Gastroesophageal sphincter (tissue), 4 donors: ENCODE measurements around the gene IGFL2. TPM values are rescaled to one million over a fixed set of nuclear protein-coding genes. Genes with fewer than 3 reads are reported as not detected.
"Not testable (repeated sequence)": the region's sequence is repeated elsewhere in the genome, so short reads cannot be mapped to it uniquely, and the experiment has no call there.

Experiments used
- ATAC-seq: fragments of 150-250 bp; one replicate; pipeline ENCODE4 v1.9.1; 2016; ENCODE audit warnings: mild to moderate bottlenecking, moderate library complexity
- H3K27ac ChIP-seq, 4 donors: fragments of 200-600 bp; sonication (generic) in 3 of 4; 1 replicate in 3 of 4; 2 replicates in 1 of 4; pipeline ENCODE4 v1.5.1; 2016 to 2019
- H3K27me3 ChIP-seq: fragments of 200-600 bp; sonication (generic); one replicate; pipeline ENCODE4 v1.5.1; 2019
- H3K36me3 ChIP-seq, 2 donors: fragments of 200-600 bp; sonication (generic); one replicate each; pipeline ENCODE4 v1.5.1; 2019; ENCODE audit warnings: control low read depth in 1 of 2
- H3K4me1 ChIP-seq, 3 donors: fragments of 200-600 bp; sonication (generic); 1 replicate in 2 of 3; 2 replicates in 1 of 3; pipeline ENCODE4 v1.5.1; 2016 to 2019; ENCODE audit warnings: control low read depth in 2 of 3
- H3K4me3 ChIP-seq, 2 donors: fragments of 200-600 bp; sonication (generic); one replicate each; pipeline ENCODE4 v1.5.1; 2019; ENCODE audit warnings: mild to moderate bottlenecking in 1 of 2, moderate library complexity in 1 of 2
- H3K9me3 ChIP-seq, 3 donors: fragments of 200-600 bp; sonication (generic); one replicate each; pipeline ENCODE4 v1.5.1; 2017 to 2019; ENCODE audit warnings: control low read depth in 2 of 3
- CTCF ChIP-seq, 4 experiments: fragments of 200-600 bp in 2 of 4; fragments of 450-650 bp in 2 of 4; sonication (generic) in 1 of 4; IDR thresholded peaks; one replicate each; pipeline ENCODE4 v1.5.1; 2017 to 2019; ENCODE audit warnings: antibody characterized with exemption in 4 of 4, mild to moderate bottlenecking in 2 of 4, moderate library complexity in 2 of 4
- EP300 ChIP-seq: sonication (generic); formaldehyde crosslinking; IDR thresholded peaks from one replicate; pipeline ENCODE4 v1.6.1; 2017; ENCODE audit warnings: antibody characterized with exemption, mild to moderate bottlenecking
- POLR2A ChIP-seq, 2 donors: fragments of 450-650 bp; IDR thresholded peaks; one replicate each; pipeline ENCODE4 v1.6.1; 2017; ENCODE audit warnings: antibody characterized with exemption in 2 of 2, mild to moderate bottlenecking in 2 of 2, moderate library complexity in 1 of 2
- POLR2AphosphoS5 ChIP-seq: sonication (generic); formaldehyde crosslinking; IDR thresholded peaks from one replicate; pipeline ENCODE4 v1.6.1; 2017; ENCODE audit warnings: antibody characterized with exemption
- WGBS, 2 donors: methylation state at CpG; one replicate each; pipeline ENCODE4 v1.1.5; 2018; ENCODE audit warnings: low coverage in 1 of 2; 5-methylcytosine and 5-hydroxymethylcytosine counted together
- total RNA-seq, 4 donors: library from RNA; depleted of rRNA; stranded (reverse); fragments of >200 nt; gene quantifications; one replicate each; pipeline ENCODE4 v1.1.0, GENCODE V29; 2016

The IGFL2 gene
- total RNA-seq, 4 donors from 2014 or later = not detected

- H3K9me3 ChIP-seq = no peaks in the 10 kb centered on the region
- H3K4me3 ChIP-seq = no peak overlapping the region
- H3K27ac ChIP-seq = no peak overlapping the region
- peaks cover 80% of the 10 kb centered on the region for H3K27me3 ChIP-seq
- no peaks in the 10 kb centered on the region for H3K4me1 ChIP-seq
- ATAC-seq = no peak
- H3K36me3 ChIP-seq = no peaks in the 10 kb centered on the region
- no peak for TF ChIP-seq POLR2A (IDR thresholded peaks at IDR 0.05)
- no peak for TF ChIP-seq POLR2AphosphoS5
- WGBS, 2 donors = 50 to 75% methylated on average over 3 of the region's 3 CpGs
Observed at GRCh38 chr19:46191972-46192371, 43.9 kb downstream of the IGFL2 start.

GRCh38 chr19:46192626-46192991, 44.6 kb downstream of the IGFL2 start:
- not testable (repeated sequence) for H3K4me3 ChIP-seq, H3K36me3 ChIP-seq, ATAC-seq, H3K27ac ChIP-seq, H3K4me1 ChIP-seq, H3K9me3 ChIP-seq
- 73 to 100% methylated on average over 1 to 4 of the region's 5 CpGs for WGBS, 2 donors
- peaks cover 86% of the 10 kb centered on the region for H3K27me3 ChIP-seq

GRCh38 chr19:46192992-46193650, 45.1 kb downstream of the IGFL2 start:
- H3K27me3 ChIP-seq = peaks cover 82% of the 10 kb centered on the region
- TF ChIP-seq POLR2A (IDR thresholded peaks at IDR 0.05) = no peak
- no peak for TF ChIP-seq EP300
- TF ChIP-seq POLR2AphosphoS5 = no peak
- no peak for TF ChIP-seq CTCF (IDR thresholded peaks at IDR 0.05)
- no peak overlapping the region for H3K27ac ChIP-seq
- no peaks in the 10 kb centered on the region for H3K4me1 ChIP-seq
- H3K4me3 ChIP-seq = no peak overlapping the region
- no peaks in the 10 kb centered on the region for H3K9me3 ChIP-seq
- ATAC-seq = peak; percentile 50
- no peaks in the 10 kb centered on the region for H3K36me3 ChIP-seq
- 36 to 49% methylated on average over 8 to 11 of the region's 11 CpGs for WGBS, 2 donors

GRCh38 chr19:46193678-46194077, 45.6 kb downstream of the IGFL2 start:
- H3K27ac ChIP-seq = no peak overlapping the region
- peaks cover 76% of the 10 kb centered on the region for H3K27me3 ChIP-seq
- no peaks in the 10 kb centered on the region for H3K36me3 ChIP-seq
- H3K4me1 ChIP-seq = no peaks in the 10 kb centered on the region
- TF ChIP-seq CTCF (IDR thresholded peaks at IDR 0.05) = no peak
- TF ChIP-seq EP300 = no peak
- no peak for TF ChIP-seq POLR2AphosphoS5
- TF ChIP-seq POLR2A (IDR thresholded peaks at IDR 0.05) = no peak
- no peak overlapping the region for H3K4me3 ChIP-seq
- WGBS, 2 donors = 73 to 78% methylated on average over 3 to 4 of the region's 4 CpGs
- ATAC-seq = no peak
- H3K9me3 ChIP-seq = no peaks in the 10 kb centered on the region

- Histone ChIP-seq H3K36me3 (no peaks in the 10 kb centered on the region), H3K9me3 (no peaks in the 10 kb centered on the region), H3K27ac (no peak overlapping the region), H3K27me3 (peaks cover 70% of the 10 kb centered on the region), H3K4me1 (no peaks in the 10 kb centered on the region), H3K4me3 (no peak overlapping the region)
- no peak for ATAC-seq
- TF ChIP-seq CTCF (IDR thresholded peaks at IDR 0.05) (no peak), POLR2A (IDR thresholded peaks at IDR 0.05) (no peak), POLR2AphosphoS5 (no peak), EP300 (no peak)
- WGBS, 2 donors = 69 to 94% methylated on average over 2 to 3 of the region's 3 CpGs
Observed at GRCh38 chr19:46195104-46195503, 47.1 kb downstream of the IGFL2 start.

GRCh38 chr19:46195919-46196318, 47.9 kb downstream of the IGFL2 start:
- WGBS, 2 donors = 61% methylated on average over 4 of the region's 7 CpGs; no CpG with 5 or more reads in 1 of the 2 donors
- not testable (repeated sequence) for H3K4me3 ChIP-seq, ATAC-seq, H3K9me3 ChIP-seq, H3K36me3 ChIP-seq, H3K4me1 ChIP-seq, H3K27ac ChIP-seq
- H3K27me3 ChIP-seq = peaks cover 63% of the 10 kb centered on the region
